ENCODE data around the gene REST. TPM values are rescaled to one million over a fixed set of nuclear protein-coding genes. Genes with fewer than 3 reads are reported as not detected.

The REST gene
- total RNA-seq, 1 experiment from 2014 or later, result 98.1 TPM

GRCh38 chr4:56931924-56932323 is 24.2 kb downstream of the REST start:
- Histone ChIP-seq H3K79me1 (ENCODE audit: insufficient read depth, low read depth, low read length, poor library complexity, severe bottlenecking) (no peaks in the 10 kb centered on the region), H2AK5ac (ENCODE audit: insufficient read length, low read length) (no peak overlapping the region), H4K20me1 (ENCODE audit: control insufficient read depth, insufficient read depth, insufficient read length) (no peaks in the 10 kb centered on the region), H2BK15ac (ENCODE audit: low read depth, low read length) (no peak overlapping the region), H3K23me2 (ENCODE audit: insufficient read length, low read depth, low read length, poor library complexity, severe bottlenecking) (no peaks in the 10 kb centered on the region), H2BK120ac (ENCODE audit: low read depth, low read length, poor library complexity, severe bottlenecking) (no peak overlapping the region), H3T11ph (ENCODE audit: low read length) (no peak overlapping the region), H3K27me3 (ENCODE audit: insufficient read depth, low read length) (no peaks in the 10 kb centered on the region), H3K79me2 (ENCODE audit: insufficient read depth, low read length) (no peaks in the 10 kb centered on the region; the same call in 1 of the 2 replicates), H3K4me1 (ENCODE audit: insufficient read depth, low read length) (no peaks in the 10 kb centered on the region), H3K27ac (ENCODE audit: insufficient read length, low read depth, low read length) (no peak overlapping the region), H2AFZ (ENCODE audit: low read length) (no peak overlapping the region), H2BK5ac (ENCODE audit: insufficient read length, low read length) (no peak overlapping the region), H3K56ac (ENCODE audit: insufficient read length, low read depth, low read length) (no peak overlapping the region), H4K5ac (ENCODE audit: insufficient read length, low read depth, low read length) (no peak overlapping the region), H3K4ac (ENCODE audit: low read depth, low read length) (no peak overlapping the region), H4K91ac (ENCODE audit: insufficient read length, low read depth, low read length) (no peak overlapping the region), H2BK20ac (ENCODE audit: low read depth, low read length, poor library complexity, severe bottlenecking) (no peak overlapping the region), H3K4me2 (ENCODE audit: insufficient read depth, insufficient read length, low read length) (no peak overlapping the region), H3K9ac (ENCODE audit: extremely low read depth, insufficient read length, low read length) (no peak overlapping the region), H4K8ac (replicated peaks; ENCODE audit: insufficient read length, low read depth, low read length) (no peak overlapping the region), H3K18ac (ENCODE audit: insufficient read length, low read depth, low read length) (no peak overlapping the region), H2BK12ac (ENCODE audit: insufficient read length, low read depth, low read length) (no peak overlapping the region), H3K14ac (ENCODE audit: insufficient read depth, low read length) (no peak overlapping the region), H3K9me3 (ENCODE audit: control insufficient read depth, low read depth, low read length) (no peaks in the 10 kb centered on the region), H3K23ac (ENCODE audit: insufficient read length, low read depth, low read length) (no peak overlapping the region)
- no peaks in the 10 kb centered on the region for H3K27me3 Mint-ChIP-seq (ENCODE audit: low read depth)
- DNase-seq, result no peak
- H3K4me1 Mint-ChIP-seq, result no peaks in the 10 kb centered on the region
- H3K4me3 Mint-ChIP-seq, result no peak overlapping the region
- no peaks in the 10 kb centered on the region for H3K9me3 Mint-ChIP-seq
- peaks cover 10 to 52% (median 35%) of the 10 kb centered on the region in 3 experiments; a peak in 6 of 7 replicates for H3K36me3 Mint-ChIP-seq (ENCODE audit: insufficient read depth in 1 of 3, low read depth in 3 of 3)
- no CpG with 5 or more reads among the region's 4 CpGs for WGBS (ENCODE audit: extremely low coverage, insufficient read length, low lambda C conversion rate)
- no peak overlapping the region; a peak in 1 of 7 replicates for H3K27ac Mint-ChIP-seq
- TF ChIP-seq CTCF (conservative IDR thresholded peaks at IDR 0.05), result no peak

All from H9 (cell line).